Sigmoid colon (tissue), 4 donors: ENCODE data around the gene DCHS2.

Experiments used
- POLR2A ChIP-seq, 2 donors: fragments of 450-650 bp; IDR thresholded peaks; one replicate each; pipeline ENCODE4 v1.6.1; 2016; ENCODE audit warnings: antibody characterized with exemption in 2 of 2, mild to moderate bottlenecking in 2 of 2, moderate library complexity in 2 of 2
- POLR2AphosphoS5 ChIP-seq, 4 donors: sonication (generic); formaldehyde crosslinking; IDR thresholded peaks; one replicate each; pipeline ENCODE4 v1.6.1; 2017; ENCODE audit warnings: antibody characterized with exemption in 4 of 4
- TF ChIP-seq, protein P1 (sequence below), 4 experiments: fragments of 450-650 bp in 3 of 4; fragments of 200-600 bp in 1 of 4; IDR thresholded peaks; one replicate each; pipeline ENCODE4 v1.5.1; 2016 to 2019; ENCODE audit warnings: antibody characterized with exemption in 4 of 4, mild to moderate bottlenecking in 3 of 4, moderate library complexity in 2 of 4

DNA sequence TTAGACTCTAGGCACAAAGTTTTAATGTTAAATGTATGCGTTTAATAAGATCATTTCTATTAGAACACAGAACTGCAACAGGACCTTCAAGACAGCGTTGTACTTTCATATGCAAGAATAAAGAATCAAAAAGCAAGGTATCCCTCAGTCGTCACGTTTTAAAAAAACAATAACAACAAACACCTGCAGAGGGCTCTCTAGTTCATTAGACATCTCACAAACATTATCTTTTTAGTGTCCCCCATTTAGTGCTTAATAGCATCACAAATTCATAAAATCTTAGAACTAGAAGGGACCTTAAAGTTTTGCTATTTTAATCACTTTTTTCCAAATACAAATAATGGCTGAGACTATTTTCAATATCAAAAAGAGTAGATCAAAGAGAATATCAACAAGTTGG is 236.6 kb downstream of the DCHS2 start:
- TF ChIP-seq, protein P1, sequence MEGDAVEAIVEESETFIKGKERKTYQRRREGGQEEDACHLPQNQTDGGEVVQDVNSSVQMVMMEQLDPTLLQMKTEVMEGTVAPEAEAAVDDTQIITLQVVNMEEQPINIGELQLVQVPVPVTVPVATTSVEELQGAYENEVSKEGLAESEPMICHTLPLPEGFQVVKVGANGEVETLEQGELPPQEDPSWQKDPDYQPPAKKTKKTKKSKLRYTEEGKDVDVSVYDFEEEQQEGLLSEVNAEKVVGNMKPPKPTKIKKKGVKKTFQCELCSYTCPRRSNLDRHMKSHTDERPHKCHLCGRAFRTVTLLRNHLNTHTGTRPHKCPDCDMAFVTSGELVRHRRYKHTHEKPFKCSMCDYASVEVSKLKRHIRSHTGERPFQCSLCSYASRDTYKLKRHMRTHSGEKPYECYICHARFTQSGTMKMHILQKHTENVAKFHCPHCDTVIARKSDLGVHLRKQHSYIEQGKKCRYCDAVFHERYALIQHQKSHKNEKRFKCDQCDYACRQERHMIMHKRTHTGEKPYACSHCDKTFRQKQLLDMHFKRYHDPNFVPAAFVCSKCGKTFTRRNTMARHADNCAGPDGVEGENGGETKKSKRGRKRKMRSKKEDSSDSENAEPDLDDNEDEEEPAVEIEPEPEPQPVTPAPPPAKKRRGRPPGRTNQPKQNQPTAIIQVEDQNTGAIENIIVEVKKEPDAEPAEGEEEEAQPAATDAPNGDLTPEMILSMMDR (IDR thresholded peaks at IDR 0.05), result no peak
- TF ChIP-seq POLR2AphosphoS5 (IDR thresholded peaks at IDR 0.05) (no peak), POLR2A (IDR thresholded peaks at IDR 0.05) (no peak)
